Renal pelvis (tissue), 12 donors: ENCODE results near the gene TFPT. TPM values are rescaled to one million over a fixed set of nuclear protein-coding genes. Genes with fewer than 3 reads are reported as not detected.

ENCODE experiments used
- DNase-seq: peaks from one replicate; pipeline ENCODE4 v3.0.0-alpha.2; 2013
- long read RNA-seq, 16 experiments: transcript quantifications; one replicate each; lab custom pipeline, GENCODE V29; 2026
- polyA plus RNA-seq, 3 donors: library from polyadenylated mRNA; unstranded; fragments of 120-200 nt; gene quantifications; one replicate each; pipeline ENCODE4 v1.2.1, GENCODE V29; 2013; ENCODE audit not compliant: insufficient read length in 3 of 3

TFPT gene, protein sequence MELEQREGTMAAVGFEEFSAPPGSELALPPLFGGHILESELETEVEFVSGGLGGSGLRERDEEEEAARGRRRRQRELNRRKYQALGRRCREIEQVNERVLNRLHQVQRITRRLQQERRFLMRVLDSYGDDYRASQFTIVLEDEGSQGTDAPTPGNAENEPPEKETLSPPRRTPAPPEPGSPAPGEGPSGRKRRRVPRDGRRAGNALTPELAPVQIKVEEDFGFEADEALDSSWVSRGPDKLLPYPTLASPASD
- polyA plus RNA-seq = 10 to 100 TPM; 18.2 to 22.2 (median 21.9) TPM
- long read RNA-seq, donor 1, transcript TFPT-203 (6 exons, 1,205 nt) = major isoform, 7 of 8 reads
- long read RNA-seq, donor 1, partial matches to known transcripts = 0 of 8 reads
- long read RNA-seq, donor 1, other reads (novel, unspliced or antisense) = 0 of 8 reads
- long read RNA-seq, donor 2, transcript TFPT-203 (6 exons, 1,205 nt) = major isoform, 5 of 5 reads
- long read RNA-seq, donor 2, partial matches to known transcripts = 0 of 5 reads
- long read RNA-seq, donor 2, other reads (novel, unspliced or antisense) = 0 of 5 reads
- long read RNA-seq, donor 3, transcript TFPT-203 (6 exons, 1,205 nt) = major isoform, 6 of 7 reads
- long read RNA-seq, donor 3, partial matches to known transcripts = 0 of 7 reads
- long read RNA-seq, donor 3, other reads (novel, unspliced or antisense) = 0 of 7 reads
- long read RNA-seq, donor 4, transcript TFPT-203 (6 exons, 1,205 nt) = major isoform, 11 of 11 reads
- long read RNA-seq, donor 4, partial matches to known transcripts = 0 of 11 reads
- long read RNA-seq, donor 4, other reads (novel, unspliced or antisense) = 0 of 11 reads
- long read RNA-seq, donor 5, transcript TFPT-203 (6 exons, 1,205 nt) = major isoform, 8 of 9 reads
- long read RNA-seq, donor 5, partial matches to known transcripts = 0 of 9 reads
- long read RNA-seq, donor 5, other reads (novel, unspliced or antisense) = 0 of 9 reads
- long read RNA-seq, donor 6, transcript TFPT-203 (6 exons, 1,205 nt) = major isoform, 6 of 12 reads
- long read RNA-seq, donor 6, partial matches to known transcripts = 6 of 12 reads
- long read RNA-seq, donor 6, other reads (novel, unspliced or antisense) = 0 of 12 reads
- long read RNA-seq, donor 7, transcript TFPT-203 (6 exons, 1,205 nt) = major isoform, 13 of 14 reads
- long read RNA-seq, donor 7, partial matches to known transcripts = 0 of 14 reads
- long read RNA-seq, donor 7, other reads (novel, unspliced or antisense) = 0 of 14 reads
- long read RNA-seq, donor 8, partial matches to known transcripts = 0 of 2 reads
- long read RNA-seq, donor 8, other reads (novel, unspliced or antisense) = 0 of 2 reads
- long read RNA-seq, donor 9, transcript TFPT-203 (6 exons, 1,205 nt) = major isoform, 8 of 8 reads
- long read RNA-seq, donor 9, partial matches to known transcripts = 0 of 8 reads
- long read RNA-seq, donor 9, other reads (novel, unspliced or antisense) = 0 of 8 reads
- long read RNA-seq, donor 10, transcript TFPT-203 (6 exons, 1,205 nt) = major isoform, 6 of 6 reads
- long read RNA-seq, donor 10, partial matches to known transcripts = 0 of 6 reads
- long read RNA-seq, donor 10, other reads (novel, unspliced or antisense) = 0 of 6 reads
- long read RNA-seq, donor 11, partial matches to known transcripts = 0 of 3 reads
- long read RNA-seq, donor 11, other reads (novel, unspliced or antisense) = 0 of 3 reads
- long read RNA-seq, donor 12, transcript TFPT-203 (6 exons, 1,205 nt) = major isoform, 9 of 9 reads
- long read RNA-seq, donor 12, partial matches to known transcripts = 0 of 9 reads
- long read RNA-seq, donor 12, other reads (novel, unspliced or antisense) = 0 of 9 reads
- long read RNA-seq, donor 13, partial matches to known transcripts = 0 of 4 reads
- long read RNA-seq, donor 13, other reads (novel, unspliced or antisense) = 0 of 4 reads
- long read RNA-seq, donor 14, transcript TFPT-203 (6 exons, 1,205 nt) = major isoform, 10 of 15 reads
- long read RNA-seq, donor 14, partial matches to known transcripts = 5 of 15 reads
- long read RNA-seq, donor 14, other reads (novel, unspliced or antisense) = 0 of 15 reads
- long read RNA-seq, donor 15, transcript TFPT-203 (6 exons, 1,205 nt) = major isoform, 15 of 21 reads
- long read RNA-seq, donor 15, partial matches to known transcripts = 5 of 21 reads
- long read RNA-seq, donor 15, other reads (novel, unspliced or antisense) = 0 of 21 reads
- long read RNA-seq, donor 16, transcript TFPT-203 (6 exons, 1,205 nt) = major isoform, 9 of 15 reads
- long read RNA-seq, donor 16, partial matches to known transcripts = 5 of 15 reads
- long read RNA-seq, donor 16, other reads (novel, unspliced or antisense) = 0 of 15 reads

GRCh38 chr19:54115109-54116063, at the start of gene TFPT, which contains the start of gene PRPF31:
Gene TFPT, minus strand, starts transcription at chr19:54115657. Its CDS starts 388 bp downstream, at chr19:54115269.
Gene PRPF31, plus strand, starts transcription at chr19:54115754. Its CDS starts 2,525 bp downstream, at chr19:54118279.
- DNase-seq = peak; percentile 99

- no peak for DNase-seq
These were observed 49.8 kb upstream of the TFPT start for GRCh38 chr19:54165222-54165621.

- peak; percentile 35 for DNase-seq
These were observed 49.1 kb upstream of the TFPT start for GRCh38 chr19:54164369-54165068.

DNA sequence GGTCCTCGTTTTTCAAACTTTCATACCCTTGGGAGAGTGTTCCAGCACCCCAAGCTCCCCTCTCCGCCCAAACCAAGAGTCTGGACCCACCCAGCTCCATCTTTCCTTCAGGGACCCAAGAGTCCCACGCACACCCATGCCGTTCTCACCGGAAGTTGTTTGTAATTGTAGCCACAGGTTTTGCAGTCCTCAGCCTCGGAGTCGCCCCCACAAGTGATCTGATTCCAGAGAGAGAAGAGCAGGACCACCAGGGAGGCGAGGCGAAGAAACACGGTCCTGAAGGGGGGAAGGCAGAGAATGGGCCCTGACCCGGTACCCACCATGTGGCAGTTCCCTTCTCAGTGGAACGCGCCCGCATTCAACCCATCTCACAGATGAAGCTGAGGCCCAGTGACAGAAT, 47.4 kb upstream of the TFPT start:
- DNase-seq = no peak

DNA sequence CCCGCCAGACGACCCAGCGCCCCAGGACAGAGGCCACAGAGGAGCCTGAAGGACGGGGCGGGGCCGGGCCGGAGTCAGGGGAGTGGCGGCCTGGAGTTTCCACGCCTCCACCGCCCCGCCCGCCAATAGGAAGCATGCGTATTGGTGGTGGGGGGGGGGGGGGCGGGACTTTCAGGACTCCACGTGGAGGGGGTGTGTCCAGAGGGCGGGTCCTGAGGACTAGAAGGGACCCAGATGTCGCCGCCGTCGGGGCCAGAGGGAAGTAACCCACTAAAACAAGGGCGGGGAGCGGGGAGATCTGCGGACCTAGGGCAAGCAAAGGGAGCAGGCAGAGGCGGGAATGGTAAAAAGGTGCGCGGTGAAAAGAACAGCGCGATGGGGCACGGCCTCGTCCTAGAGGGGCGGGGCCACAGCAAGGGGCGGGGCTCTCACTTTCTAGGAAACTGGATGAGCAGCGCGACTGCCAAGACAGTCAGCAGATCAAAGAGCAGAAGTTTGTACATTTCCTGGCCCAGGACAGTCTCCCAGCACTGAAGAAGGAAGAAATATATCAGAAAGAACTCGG, 46.9 kb upstream of the TFPT start:
- peak; percentile 74 for DNase-seq

GRCh38 chr19:54160854-54161253, 45.4 kb upstream of the TFPT start:
- DNase-seq = no peak

GRCh38 chr19:54160182-54160811, 44.8 kb upstream of the TFPT start:
- DNase-seq = no peak

DNA sequence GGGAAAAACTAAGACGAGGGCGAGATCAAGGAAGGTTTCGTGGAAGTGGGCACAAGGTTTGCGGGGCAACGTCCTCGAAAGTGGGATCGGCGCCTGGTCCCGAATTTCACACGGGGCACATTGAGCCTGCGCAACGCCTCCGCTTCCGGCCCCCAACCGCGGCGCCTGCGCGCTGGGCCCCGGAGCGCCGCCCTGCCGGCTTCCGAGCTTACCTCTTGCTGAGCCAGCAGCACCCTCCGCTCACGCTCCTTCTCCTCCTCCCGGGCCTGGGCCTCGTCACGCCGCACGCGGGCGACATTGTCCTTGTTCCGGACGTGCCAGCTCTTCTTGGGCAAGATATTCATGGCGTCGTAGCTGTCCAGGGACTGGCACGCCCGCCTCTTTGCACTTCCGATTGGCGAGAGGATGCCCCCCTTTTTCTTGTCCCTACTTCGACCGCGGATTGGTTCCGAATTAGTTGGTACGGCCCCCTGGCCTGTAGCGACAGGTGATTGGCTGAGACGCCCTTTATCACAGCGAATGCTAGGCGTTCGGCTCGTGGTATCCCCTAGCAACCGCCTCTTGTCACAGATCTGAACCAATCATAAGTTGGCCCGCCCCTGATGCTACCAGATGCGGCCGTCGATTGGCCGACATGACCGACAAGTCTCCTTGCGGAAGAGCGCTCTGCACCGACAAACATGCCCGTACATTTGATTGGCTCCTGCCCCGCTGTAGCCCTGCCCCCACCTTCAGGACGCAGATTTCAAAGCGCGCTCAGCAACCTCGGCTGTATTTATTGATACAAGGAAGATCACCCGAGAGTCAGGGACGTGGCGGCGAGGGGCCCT, 44.1 kb upstream of the TFPT start, which contains the start of gene LENG1:
Gene LENG1, minus strand, starts transcription at position 370 of the 830 bp plus-strand sequence. Its CDS starts 26 bp downstream, at position 344.
- peak; percentile 100 for DNase-seq

GRCh38 chr19:54158812-54159351, 43.4 kb upstream of the TFPT start:
- DNase-seq = no peak

DNA sequence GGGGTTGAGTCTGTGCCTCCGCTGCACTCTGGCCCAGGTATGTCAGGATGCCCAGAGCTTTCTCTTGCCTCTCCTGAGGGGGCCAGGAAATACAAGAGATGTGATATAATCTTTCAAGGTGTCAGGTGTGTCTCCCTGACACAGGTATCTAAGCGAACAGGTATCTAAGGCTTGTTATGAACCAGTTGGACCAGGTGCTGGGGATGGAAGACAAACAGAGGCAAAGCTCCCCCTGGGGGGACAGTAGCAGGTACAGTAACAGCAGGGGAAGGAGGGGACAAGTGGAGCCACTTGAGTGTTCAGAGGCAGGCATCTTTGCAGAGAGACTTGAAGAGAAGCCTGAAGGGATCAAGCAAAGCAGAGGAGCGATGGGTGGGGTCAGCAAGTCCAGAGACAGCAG, 41.5 kb upstream of the TFPT start:
- no peak for DNase-seq

DNA sequence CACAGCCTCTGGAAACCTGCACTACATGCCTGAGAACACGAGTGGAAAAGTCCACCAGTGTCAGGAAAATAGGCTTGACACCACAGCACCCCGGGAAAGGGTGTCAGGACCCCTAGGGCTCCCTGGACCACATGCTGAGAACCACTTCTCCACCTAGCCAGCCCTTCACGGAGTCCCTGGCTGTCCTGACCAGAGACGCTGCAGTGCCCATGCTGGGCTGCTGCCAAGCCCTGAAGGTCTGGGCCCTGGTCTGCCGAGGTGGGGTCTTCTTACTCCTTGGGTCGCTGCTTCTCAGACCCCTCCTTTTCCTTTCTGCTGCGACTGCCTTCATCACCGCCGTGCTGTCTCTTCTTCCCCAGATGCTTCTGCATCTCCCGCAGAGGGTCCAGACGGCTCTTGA, 41.0 kb upstream of the TFPT start:
- no peak for DNase-seq

GRCh38 chr19:54155694-54156093, 40.2 kb upstream of the TFPT start:
- DNase-seq = no peak

GRCh38 chr19:54154603-54155345, 39.3 kb upstream of the TFPT start:
- no peak for DNase-seq

DNA sequence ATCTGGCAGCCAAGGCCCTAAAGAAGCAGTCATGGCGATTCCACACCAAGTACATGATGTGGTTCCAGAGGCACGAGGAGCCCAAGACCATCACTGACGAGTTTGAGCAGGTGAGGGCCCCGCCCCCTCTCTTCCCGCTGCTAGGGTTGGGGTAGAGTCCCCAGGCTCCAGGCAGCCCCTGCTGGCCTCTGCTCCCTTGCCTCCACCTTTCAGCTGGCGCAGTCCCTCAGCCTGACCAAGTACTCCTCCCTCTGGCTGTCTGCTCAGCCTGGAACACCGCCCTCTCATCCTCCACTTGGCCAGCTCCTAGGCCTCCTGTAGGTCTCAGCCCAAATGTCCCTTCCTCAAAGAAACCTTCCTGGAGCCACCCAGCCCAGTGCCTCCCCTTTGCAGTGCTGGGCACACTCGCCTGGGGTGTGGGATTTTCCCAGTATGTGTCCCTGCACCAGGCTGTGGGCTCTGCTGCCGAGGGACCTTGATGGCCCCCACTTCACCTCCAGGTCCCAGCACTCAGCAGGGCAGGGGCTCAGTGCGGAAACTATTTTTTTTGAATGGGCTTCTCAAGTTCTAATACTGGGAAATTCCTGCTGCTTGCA, 38.4 kb upstream of the TFPT start:
- no peak for DNase-seq
